Gastroesophageal sphincter (tissue), 4 donors: ENCODE results near the gene ARGLU1. TPM values are rescaled to one million over a fixed set of nuclear protein-coding genes. Genes with fewer than 3 reads are reported as not detected.

ENCODE experiments used
- ATAC-seq: fragments of 150-250 bp; one replicate; pipeline ENCODE4 v1.9.1; 2016; ENCODE audit warnings: mild to moderate bottlenecking, moderate library complexity
- H3K27ac ChIP-seq, 4 donors: fragments of 200-600 bp; sonication (generic) in 3 of 4; 1 replicate in 3 of 4; 2 replicates in 1 of 4; pipeline ENCODE4 v1.5.1; 2016 to 2019
- H3K27me3 ChIP-seq: fragments of 200-600 bp; sonication (generic); one replicate; pipeline ENCODE4 v1.5.1; 2019
- H3K36me3 ChIP-seq, 2 donors: fragments of 200-600 bp; sonication (generic); one replicate each; pipeline ENCODE4 v1.5.1; 2019; ENCODE audit warnings: control low read depth in 1 of 2
- H3K4me1 ChIP-seq, 3 donors: fragments of 200-600 bp; sonication (generic); 1 replicate in 2 of 3; 2 replicates in 1 of 3; pipeline ENCODE4 v1.5.1; 2016 to 2019; ENCODE audit warnings: control low read depth in 2 of 3
- H3K4me3 ChIP-seq, 2 donors: fragments of 200-600 bp; sonication (generic); one replicate each; pipeline ENCODE4 v1.5.1; 2019; ENCODE audit warnings: mild to moderate bottlenecking in 1 of 2, moderate library complexity in 1 of 2
- H3K9me3 ChIP-seq, 3 donors: fragments of 200-600 bp; sonication (generic); one replicate each; pipeline ENCODE4 v1.5.1; 2017 to 2019; ENCODE audit warnings: control low read depth in 2 of 3
- EP300 ChIP-seq: sonication (generic); formaldehyde crosslinking; IDR thresholded peaks from one replicate; pipeline ENCODE4 v1.6.1; 2017; ENCODE audit warnings: antibody characterized with exemption, mild to moderate bottlenecking
- POLR2A ChIP-seq, 2 donors: fragments of 450-650 bp; IDR thresholded peaks; one replicate each; pipeline ENCODE4 v1.6.1; 2017; ENCODE audit warnings: antibody characterized with exemption in 2 of 2, mild to moderate bottlenecking in 2 of 2, moderate library complexity in 1 of 2
- POLR2AphosphoS5 ChIP-seq: sonication (generic); formaldehyde crosslinking; IDR thresholded peaks from one replicate; pipeline ENCODE4 v1.6.1; 2017; ENCODE audit warnings: antibody characterized with exemption
- WGBS, 2 donors: methylation state at CpG; one replicate each; pipeline ENCODE4 v1.1.5; 2018; ENCODE audit warnings: low coverage in 1 of 2; 5-methylcytosine and 5-hydroxymethylcytosine counted together
- total RNA-seq, 4 donors: library from RNA; depleted of rRNA; stranded (reverse); fragments of >200 nt; gene quantifications; one replicate each; pipeline ENCODE4 v1.1.0, GENCODE V29; 2016
- TF ChIP-seq, protein P1 (sequence below), 4 experiments: fragments of 200-600 bp in 2 of 4; fragments of 450-650 bp in 2 of 4; sonication (generic) in 1 of 4; IDR thresholded peaks; one replicate each; pipeline ENCODE4 v1.5.1; 2017 to 2019; ENCODE audit warnings: antibody characterized with exemption in 4 of 4, mild to moderate bottlenecking in 2 of 4, moderate library complexity in 2 of 4

The ARGLU1 gene
- total RNA-seq, 4 donors from 2014 or later: 25.5 to 140 (median 73.5) TPM

DNA sequence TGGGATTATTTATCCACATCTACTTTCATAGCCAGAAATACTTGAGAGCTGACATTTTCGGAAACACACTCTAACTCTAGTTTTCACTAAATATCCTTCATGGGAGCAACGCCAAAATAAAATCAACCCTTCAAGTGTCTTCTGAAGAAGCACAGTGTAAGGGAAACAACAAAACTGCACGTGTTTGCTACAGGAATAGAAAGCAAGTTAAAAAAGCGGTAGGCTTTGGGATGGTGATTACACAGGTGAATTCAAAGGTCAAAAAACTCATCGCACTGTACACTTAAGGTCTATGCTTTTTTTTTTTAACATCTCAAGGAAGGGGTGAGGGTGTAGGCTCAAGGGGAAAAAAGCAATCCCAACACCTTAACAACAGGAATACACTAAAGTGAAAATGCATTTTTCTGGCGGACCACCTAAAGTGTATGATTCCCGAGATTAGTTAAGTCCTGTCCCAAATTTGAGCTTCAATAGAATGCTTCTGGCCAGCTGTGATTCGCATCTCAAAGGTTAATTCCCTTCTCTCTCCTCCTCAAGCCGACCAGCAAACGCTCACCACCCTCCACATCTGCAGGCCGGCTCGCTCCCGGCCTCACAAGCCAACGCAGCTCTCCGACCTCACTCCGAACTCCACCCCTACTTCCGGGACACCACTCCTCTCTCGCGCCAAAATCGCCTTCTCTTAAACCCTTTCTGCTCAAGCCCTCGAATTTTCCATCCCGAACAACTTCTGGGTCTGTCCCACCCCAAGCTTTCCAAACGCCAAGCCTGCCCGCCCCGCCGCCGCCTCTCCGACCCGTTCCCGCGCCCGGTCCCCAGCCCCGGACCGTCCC is 1.1 kb downstream of the ARGLU1 start:
- Histone ChIP-seq H3K36me3 (no peaks in the 10 kb centered on the region), H3K9me3 (no peaks in the 10 kb centered on the region), H3K4me3 (peak overlapping the region; percentile 45 to 91), H3K4me1 (peaks cover 18 to 62% (median 20%) of the 10 kb centered on the region in 3 donors), H3K27ac (peak overlapping the region; percentile 62 to 98 (median 94)), H3K27me3 (no peaks in the 10 kb centered on the region)
- ATAC-seq: peak; percentile 35
- TF ChIP-seq POLR2A (IDR thresholded peaks at IDR 0.05): no peak
- TF ChIP-seq EP300: no peak
- TF ChIP-seq POLR2AphosphoS5: no peak
- TF ChIP-seq, protein P1, sequence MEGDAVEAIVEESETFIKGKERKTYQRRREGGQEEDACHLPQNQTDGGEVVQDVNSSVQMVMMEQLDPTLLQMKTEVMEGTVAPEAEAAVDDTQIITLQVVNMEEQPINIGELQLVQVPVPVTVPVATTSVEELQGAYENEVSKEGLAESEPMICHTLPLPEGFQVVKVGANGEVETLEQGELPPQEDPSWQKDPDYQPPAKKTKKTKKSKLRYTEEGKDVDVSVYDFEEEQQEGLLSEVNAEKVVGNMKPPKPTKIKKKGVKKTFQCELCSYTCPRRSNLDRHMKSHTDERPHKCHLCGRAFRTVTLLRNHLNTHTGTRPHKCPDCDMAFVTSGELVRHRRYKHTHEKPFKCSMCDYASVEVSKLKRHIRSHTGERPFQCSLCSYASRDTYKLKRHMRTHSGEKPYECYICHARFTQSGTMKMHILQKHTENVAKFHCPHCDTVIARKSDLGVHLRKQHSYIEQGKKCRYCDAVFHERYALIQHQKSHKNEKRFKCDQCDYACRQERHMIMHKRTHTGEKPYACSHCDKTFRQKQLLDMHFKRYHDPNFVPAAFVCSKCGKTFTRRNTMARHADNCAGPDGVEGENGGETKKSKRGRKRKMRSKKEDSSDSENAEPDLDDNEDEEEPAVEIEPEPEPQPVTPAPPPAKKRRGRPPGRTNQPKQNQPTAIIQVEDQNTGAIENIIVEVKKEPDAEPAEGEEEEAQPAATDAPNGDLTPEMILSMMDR (IDR thresholded peaks at IDR 0.05): no peak
- 1% methylated on average over 24 to 33 of the region's 34 CpGs for WGBS, 2 donors

DNA sequence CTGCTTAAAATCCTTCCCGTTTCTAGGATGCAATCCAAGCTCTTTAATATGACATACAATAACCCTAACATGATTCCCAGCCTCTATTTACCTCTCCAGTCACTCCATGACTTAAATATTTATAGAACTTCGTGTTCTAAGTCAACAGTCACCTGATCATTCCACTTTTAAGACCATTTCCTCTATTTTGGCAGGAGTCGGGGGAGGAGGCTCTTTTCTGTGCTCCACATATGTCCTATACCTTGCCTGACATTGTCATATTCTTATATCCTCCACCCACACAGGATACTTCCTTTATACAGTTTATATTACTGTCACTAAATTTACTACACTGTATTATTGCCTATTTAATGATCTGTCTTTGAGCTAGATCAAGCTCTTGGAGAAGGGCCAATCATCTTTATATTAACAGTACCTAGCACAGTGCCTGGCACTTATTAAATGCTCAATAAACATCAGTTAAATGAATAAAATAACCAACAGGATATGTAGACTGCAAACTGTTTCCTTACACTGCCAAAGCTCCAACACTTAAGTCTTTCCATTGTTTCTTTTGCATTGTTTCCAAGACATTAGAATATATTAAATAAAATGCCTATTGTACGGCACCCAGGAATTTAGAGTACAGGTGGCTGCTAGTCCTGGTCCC is 2.7 kb downstream of the ARGLU1 start:
- peak overlapping the region in 1 of 4 donors; percentile 98 for H3K27ac ChIP-seq

DNA sequence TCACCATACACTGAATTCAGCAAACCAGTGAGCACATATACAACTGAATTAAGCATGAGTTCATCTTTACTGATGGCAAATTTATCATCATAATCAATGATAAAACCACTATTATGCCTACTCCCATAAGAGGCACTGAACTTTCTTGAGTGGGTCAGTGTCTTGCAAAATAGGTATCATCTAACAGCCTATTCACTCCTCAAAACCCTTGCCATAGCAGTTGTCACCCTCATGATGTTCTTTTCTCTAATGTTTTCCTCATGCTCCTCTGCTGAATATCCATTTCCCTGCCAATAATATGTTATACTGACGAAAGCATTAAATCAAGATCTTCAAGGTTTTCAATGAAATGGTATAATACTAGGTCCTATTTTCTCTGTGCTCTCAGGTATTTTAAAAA is 5.6 kb downstream of the ARGLU1 start:
- peaks cover 26 to 95% (median 33%) of the 10 kb centered on the region in 3 donors for H3K4me1 ChIP-seq

More for the DNA sequence above, 2.7 kb downstream of the ARGLU1 start:
- H3K27me3 ChIP-seq: no peaks in the 10 kb centered on the region
- no peak for ATAC-seq
- no peaks in the 10 kb centered on the region for H3K9me3 ChIP-seq
- H3K4me1 ChIP-seq: peaks cover 22 to 75% (median 23%) of the 10 kb centered on the region in 3 donors
- WGBS, 2 donors: 11 to 36% methylated on average over 4 of the region's 4 CpGs
- H3K4me3 ChIP-seq: peak overlapping the region in 1 of 2 donors; percentile 91
- TF ChIP-seq, protein P1 (IDR thresholded peaks at IDR 0.05): no peak
- TF ChIP-seq POLR2A (IDR thresholded peaks at IDR 0.05) (no peak), EP300 (no peak), POLR2AphosphoS5 (no peak)
- no peaks in the 10 kb centered on the region for H3K36me3 ChIP-seq

DNA sequence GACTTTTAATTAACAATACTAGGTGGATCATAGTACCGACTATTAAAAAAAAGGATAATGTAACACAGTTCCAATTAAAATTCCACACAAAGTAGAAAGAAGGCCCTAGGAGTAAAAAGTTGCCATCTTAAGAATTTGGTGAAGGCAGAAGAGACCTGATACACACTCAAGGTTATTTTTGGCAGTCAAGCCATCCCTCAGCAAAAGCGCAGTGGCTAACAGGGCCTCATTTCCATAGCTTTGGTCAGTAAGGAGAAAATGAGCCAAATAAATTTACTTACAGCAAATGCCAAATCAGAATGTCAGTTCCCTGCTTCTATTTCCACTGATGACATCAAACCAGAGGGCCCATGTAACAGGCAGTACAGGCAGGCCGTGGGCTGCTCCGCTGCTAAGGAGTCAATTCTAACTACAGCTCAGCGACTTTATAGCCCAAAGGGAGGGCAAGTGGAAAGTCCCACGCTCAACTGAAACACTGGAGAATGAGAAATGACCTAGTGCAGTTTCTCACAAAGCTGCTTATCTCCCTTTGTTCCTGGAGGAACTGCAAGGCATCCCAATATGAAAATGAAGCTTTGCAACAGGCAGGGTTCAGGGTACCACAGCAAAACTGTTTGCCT is 6.3 kb downstream of the ARGLU1 start:
- TF ChIP-seq EP300 (no peak), POLR2AphosphoS5 (no peak), POLR2A (IDR thresholded peaks at IDR 0.05) (no peak)
- TF ChIP-seq, protein P1 (IDR thresholded peaks at IDR 0.05): no peak
- Histone ChIP-seq H3K36me3 (peaks cover 0 to 23% of the 10 kb centered on the region in 2 donors), H3K9me3 (no peaks in the 10 kb centered on the region), H3K27ac (peak overlapping the region in 2 of 4 donors; percentile 36 to 38), H3K4me3 (no peak overlapping the region), H3K27me3 (no peaks in the 10 kb centered on the region), H3K4me1 (peaks cover 26 to 98% (median 33%) of the 10 kb centered on the region in 3 donors)
- ATAC-seq: no peak
- 34 to 75% methylated on average over 1 to 5 of the region's 6 CpGs for WGBS, 2 donors

More for the DNA sequence above, 5.6 kb downstream of the ARGLU1 start:
- Histone ChIP-seq H3K9me3 (no peaks in the 10 kb centered on the region), H3K36me3 (peaks cover 0 to 17% of the 10 kb centered on the region in 2 donors), H3K4me3 (no peak overlapping the region), H3K27me3 (no peaks in the 10 kb centered on the region), H3K27ac (no peak overlapping the region)
- no peak for ATAC-seq
- 79% methylated on average over 1 of the region's 1 CpG; no CpG with 5 or more reads in 1 of the 2 donors for WGBS, 2 donors
- TF ChIP-seq EP300 (no peak), POLR2AphosphoS5 (no peak), POLR2A (IDR thresholded peaks at IDR 0.05) (no peak)
- TF ChIP-seq, protein P1 (IDR thresholded peaks at IDR 0.05): no peak
